Measurements from ENCODE around the gene SHANK1. TPM values are rescaled to one million over a fixed set of nuclear protein-coding genes. Genes with fewer than 3 reads are reported as not detected.

Gene SHANK1
- total RNA-seq: 0.57 and 0.98 TPM in 2 replicates

DNA sequence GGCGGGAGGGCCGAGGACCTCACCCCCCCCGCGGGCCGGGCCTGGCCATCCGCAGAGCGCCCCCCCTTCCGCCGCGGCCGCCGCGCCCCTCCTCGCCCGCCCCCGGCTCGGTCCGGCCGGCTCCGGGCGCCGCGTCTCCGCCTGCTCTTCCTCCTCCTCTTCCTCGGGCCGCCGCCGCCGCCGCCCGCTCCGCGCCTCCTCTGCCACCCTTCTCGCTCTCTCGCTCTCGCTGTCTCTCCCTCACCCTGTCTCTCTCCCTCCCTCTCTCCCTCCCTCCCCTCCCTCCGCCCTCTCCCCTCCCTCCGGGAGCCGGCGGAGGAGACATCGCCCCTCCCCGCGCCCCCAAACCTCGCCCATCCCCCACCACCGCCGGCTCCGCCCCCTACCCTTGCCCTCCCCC is at the start of gene SHANK1:
Gene SHANK1, minus strand, starts transcription at position 237 of the 400 bp plus-strand sequence. CDS start 2,883 bp downstream, outside the sequence.

DNA sequence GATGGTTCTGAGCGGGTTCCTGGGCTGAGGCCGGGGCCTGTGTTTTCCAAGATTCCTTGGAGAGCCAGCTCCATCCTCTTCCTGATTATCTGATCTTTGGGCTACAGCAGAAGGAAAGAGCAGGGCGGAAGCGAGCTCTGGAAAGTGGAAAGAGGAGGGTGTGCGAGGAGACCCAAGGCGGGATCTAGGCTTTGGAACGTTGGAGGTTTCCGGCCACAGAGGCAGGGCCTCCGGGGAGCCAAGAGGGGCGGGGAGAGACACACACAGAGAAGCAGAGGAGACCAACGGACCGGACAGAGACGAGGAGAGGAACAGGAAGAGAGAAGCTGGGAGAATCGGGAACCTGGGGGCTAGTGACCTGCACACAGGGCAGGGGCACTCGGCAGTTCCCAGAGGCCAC is 3.5 kb upstream of the SHANK1 start, which contains the start of gene CLEC11A:
Gene CLEC11A, plus strand, starts transcription at position 296 of the 400 bp plus-strand sequence. CDS start 162 bp downstream, outside the sequence.

GRCh38 chr19:50649433-50650391 is 69.9 kb downstream of the SHANK1 start, which contains the start of gene C19orf81:
C19orf81 (plus strand) TSS chr19:50649445; CDS start chr19:50649445, 0 bp downstream.

GRCh38 chr19:50639121-50640112 is 80.2 kb downstream of the SHANK1 start, which contains the start of gene SYT3:
SYT3 (minus strand) TSS chr19:50639881; CDS start chr19:50637411, 2,470 bp downstream.

Other genes starting within 250 kb of the SHANK1 start
- 64.8 and 72.5 TPM in 2 replicates for gene EMC10, start 243.3 kb downstream of the SHANK1 start, total RNA-seq
- gene GARIN5A, start 243.0 kb downstream of the SHANK1 start, total RNA-seq: 0.19 TPM in 1 of 2 replicates, not detected in the other
- 13.3 and 20.3 TPM in 2 replicates for gene JOSD2, start 208.6 kb downstream of the SHANK1 start, total RNA-seq
- gene ASPDH, start 205.9 kb downstream of the SHANK1 start, total RNA-seq: not detected in 2 replicates
- gene LRRC4B, start 151.4 kb downstream of the SHANK1 start, total RNA-seq: not detected in 2 replicates
- gene SYT3, start 79.9 kb downstream of the SHANK1 start, total RNA-seq: not detected in 2 replicates
- gene C19orf81, start 70.4 kb downstream of the SHANK1 start, total RNA-seq: not detected in 2 replicates
- gene CLEC11A, start 3.6 kb upstream of the SHANK1 start, total RNA-seq: 3.9 and 4.7 TPM in 2 replicates
- gene GPR32, start 50.7 kb upstream of the SHANK1 start, total RNA-seq: not detected in 2 replicates
- not detected in 2 replicates for gene ACP4, start 70.6 kb upstream of the SHANK1 start, total RNA-seq
- not detected in 2 replicates for gene KLK1, start 104.0 kb upstream of the SHANK1 start, total RNA-seq
- gene KLK15, start 113.8 kb upstream of the SHANK1 start, total RNA-seq: not detected in 2 replicates
- not detected in 2 replicates for gene KLK3, start 135.1 kb upstream of the SHANK1 start, total RNA-seq
- gene KLK2, start 153.6 kb upstream of the SHANK1 start, total RNA-seq: not detected in 2 replicates
- not detected in 2 replicates for gene KLK4, start 191.6 kb upstream of the SHANK1 start, total RNA-seq
- gene KLK5, start 233.2 kb upstream of the SHANK1 start, total RNA-seq: not detected in 2 replicates
- 0.29 TPM in 1 of 2 replicates, not detected in the other for gene KLK6, start 249.8 kb upstream of the SHANK1 start, total RNA-seq

Measured in vein endothelial cell (primary cell).